Coronary artery (tissue), 2 donors: Measurements from ENCODE around the gene GPR37.

Source experiments
- DNase-seq: peaks from one replicate; pipeline ENCODE4 v3.0.0-alpha.2; 2017; ENCODE audit warnings: low spot score
- H3K27ac ChIP-seq, 2 donors: fragments of 200-600 bp; sonication (generic); one replicate each; pipeline ENCODE4 v1.5.1; 2016 to 2019
- H3K4me3 ChIP-seq: fragments of 200-600 bp; sonication (generic); 2 replicates; pipeline ENCODE4 v1.5.1; 2016; ENCODE audit warnings: mild to moderate bottlenecking, moderate library complexity
- TF ChIP-seq, protein P1 (sequence below): fragments of 200-600 bp; sonication (generic); IDR thresholded peaks from one replicate; pipeline ENCODE4 v1.5.1; 2019; ENCODE audit warnings: antibody characterized with exemption

The GPR37 gene

DNA sequence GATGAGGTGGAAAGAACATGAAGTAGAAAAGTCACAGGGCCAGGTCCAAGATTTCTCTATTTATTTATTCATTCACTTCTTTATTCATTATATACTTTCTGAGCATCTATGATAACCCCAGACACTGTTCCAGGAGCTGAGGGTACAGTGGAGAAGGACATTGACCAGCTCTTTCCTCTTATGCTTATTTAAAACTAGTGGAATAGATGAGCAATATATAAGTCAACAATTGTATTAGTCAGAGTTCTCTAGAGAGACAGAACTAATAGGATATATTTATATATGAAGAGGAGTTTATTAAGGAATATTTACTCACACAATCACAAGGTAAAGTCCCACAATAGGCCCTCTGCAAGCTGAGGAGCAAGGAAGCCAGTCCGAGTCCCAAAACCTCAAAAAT is 15.0 kb upstream of the GPR37 start:
- no peak for DNase-seq
- TF ChIP-seq, protein P1, sequence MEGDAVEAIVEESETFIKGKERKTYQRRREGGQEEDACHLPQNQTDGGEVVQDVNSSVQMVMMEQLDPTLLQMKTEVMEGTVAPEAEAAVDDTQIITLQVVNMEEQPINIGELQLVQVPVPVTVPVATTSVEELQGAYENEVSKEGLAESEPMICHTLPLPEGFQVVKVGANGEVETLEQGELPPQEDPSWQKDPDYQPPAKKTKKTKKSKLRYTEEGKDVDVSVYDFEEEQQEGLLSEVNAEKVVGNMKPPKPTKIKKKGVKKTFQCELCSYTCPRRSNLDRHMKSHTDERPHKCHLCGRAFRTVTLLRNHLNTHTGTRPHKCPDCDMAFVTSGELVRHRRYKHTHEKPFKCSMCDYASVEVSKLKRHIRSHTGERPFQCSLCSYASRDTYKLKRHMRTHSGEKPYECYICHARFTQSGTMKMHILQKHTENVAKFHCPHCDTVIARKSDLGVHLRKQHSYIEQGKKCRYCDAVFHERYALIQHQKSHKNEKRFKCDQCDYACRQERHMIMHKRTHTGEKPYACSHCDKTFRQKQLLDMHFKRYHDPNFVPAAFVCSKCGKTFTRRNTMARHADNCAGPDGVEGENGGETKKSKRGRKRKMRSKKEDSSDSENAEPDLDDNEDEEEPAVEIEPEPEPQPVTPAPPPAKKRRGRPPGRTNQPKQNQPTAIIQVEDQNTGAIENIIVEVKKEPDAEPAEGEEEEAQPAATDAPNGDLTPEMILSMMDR = no peak
- H3K27ac ChIP-seq = no peak overlapping the region
- no peak overlapping the region for H3K4me3 ChIP-seq

DNA sequence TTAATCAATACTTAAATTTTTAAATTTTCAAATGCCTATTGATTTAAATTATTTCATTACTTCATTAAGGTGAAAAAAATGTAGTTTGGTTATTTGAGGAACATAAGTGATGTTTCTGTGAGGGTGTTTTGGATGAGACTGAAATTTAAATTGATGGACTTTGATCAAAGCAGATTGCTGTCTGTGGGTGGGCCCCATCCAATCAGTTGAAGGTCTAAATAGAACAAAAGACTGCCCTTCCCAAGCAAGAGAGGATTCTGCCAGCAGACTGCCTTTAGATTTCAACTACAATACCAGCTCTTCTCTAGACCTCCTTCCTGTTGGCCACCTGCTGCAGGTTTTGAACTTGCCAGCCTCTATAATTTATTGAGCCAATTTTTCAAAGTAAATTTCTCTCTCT is 14.5 kb upstream of the GPR37 start:
- Histone ChIP-seq H3K4me3 (no peak overlapping the region), H3K27ac (no peak overlapping the region)
- DNase-seq = no peak
- TF ChIP-seq, protein P1 = no peak

DNA sequence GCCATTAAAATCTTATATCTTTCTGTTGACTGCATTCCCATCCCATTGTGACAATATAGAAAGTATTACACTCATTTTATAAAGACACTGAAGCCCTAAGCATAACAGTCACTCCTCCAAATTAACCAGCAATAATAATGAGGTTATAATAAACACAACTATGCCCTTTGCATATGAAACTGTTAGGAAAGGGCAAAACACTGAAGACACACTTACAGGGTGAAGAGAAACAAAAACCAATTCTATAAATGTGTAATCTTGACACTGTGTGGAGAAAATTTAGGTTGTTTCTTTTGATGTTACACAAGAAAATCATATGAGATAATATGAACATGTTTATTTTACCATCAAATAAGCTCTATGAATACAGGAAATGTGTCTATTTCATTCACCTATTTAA is 14.0 kb upstream of the GPR37 start:
- H3K27ac ChIP-seq = no peak overlapping the region
- H3K4me3 ChIP-seq = no peak overlapping the region
- DNase-seq = no peak
- TF ChIP-seq, protein P1 = no peak

DNA sequence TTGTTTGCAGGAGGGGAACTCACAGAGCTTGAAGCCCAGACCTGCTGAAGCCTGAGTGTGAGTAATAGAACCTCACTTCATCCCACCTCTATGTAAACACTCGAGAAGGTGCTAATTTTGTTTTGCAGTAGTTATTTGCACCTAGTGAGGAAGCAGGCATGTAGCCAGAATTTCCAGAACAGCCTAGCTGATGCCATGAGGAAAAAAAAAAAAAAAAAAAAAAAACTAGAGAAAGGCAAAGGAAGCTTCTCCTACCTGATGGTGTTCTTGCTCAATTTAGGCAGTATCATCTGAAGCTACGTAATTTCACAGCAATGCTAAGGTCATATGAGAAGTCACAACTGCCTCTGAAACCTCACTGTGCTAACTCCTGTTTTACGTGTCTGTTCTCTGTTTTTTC is 13.6 kb upstream of the GPR37 start:
- no peak for DNase-seq
- Histone ChIP-seq H3K27ac (no peak overlapping the region), H3K4me3 (no peak overlapping the region)
- TF ChIP-seq, protein P1 = no peak

DNA sequence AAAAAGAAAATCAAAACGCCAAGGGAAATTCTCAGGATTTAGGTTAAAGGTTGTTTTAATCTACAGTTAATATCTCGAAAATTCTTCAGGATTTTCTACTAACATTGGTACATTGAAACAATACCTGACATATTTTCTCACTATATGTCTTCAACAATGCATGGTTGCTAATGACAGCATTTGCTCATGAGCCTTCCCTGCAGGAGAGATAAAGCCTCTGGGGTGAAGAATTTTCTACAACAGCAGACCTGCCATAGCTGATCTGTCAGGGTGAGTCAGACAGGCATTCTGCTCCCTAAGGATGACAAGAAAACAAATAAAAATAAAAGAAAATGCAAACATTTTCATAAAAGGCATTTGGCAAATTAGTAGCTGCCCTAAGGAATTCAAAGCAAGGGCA is 11.7 kb upstream of the GPR37 start:
- TF ChIP-seq, protein P1 = no peak

DNA sequence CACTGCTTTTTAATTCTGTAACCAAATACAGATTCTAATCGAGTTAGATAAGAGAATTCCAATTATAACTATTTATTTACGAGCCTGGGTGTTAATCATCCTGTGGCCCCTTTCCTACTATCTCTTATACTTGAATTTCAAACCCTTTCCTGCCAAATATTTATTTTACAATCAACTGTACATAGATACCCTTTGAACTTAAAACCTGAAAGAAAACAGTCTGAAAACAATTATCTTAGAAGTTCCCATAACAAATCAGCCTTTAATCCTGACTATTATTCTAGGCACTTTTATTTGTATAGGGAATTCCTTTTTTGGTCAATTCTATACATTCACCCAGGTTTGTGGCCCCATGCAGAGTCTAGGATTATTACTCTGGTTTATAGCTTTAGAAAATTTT is 10.6 kb upstream of the GPR37 start:
- TF ChIP-seq, protein P1 = no peak
- no peak for DNase-seq
- H3K27ac ChIP-seq = no peak overlapping the region
- H3K4me3 ChIP-seq = no peak overlapping the region

More for the DNA sequence above, 11.7 kb upstream of the GPR37 start:
- Histone ChIP-seq H3K4me3 (no peak overlapping the region), H3K27ac (no peak overlapping the region)
- no peak for DNase-seq

DNA sequence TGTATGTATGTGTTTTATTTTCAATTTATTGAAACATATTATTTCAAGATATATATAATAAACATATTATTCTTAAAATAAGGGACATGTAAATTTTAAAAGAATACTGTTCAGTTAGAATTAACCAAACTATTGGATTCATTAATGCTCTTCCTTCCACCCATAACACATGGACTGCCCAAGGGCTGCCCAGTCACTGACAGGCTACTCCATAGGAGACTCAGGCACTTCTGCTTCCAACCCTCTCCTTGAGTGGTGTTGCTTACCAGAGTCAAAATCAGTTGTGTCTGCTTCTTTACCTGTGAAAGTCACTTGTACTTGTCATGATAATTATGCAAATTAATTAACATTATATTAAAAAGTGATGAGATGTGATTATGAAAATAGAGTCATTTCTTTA is 9.8 kb upstream of the GPR37 start:
- Histone ChIP-seq H3K27ac (no peak overlapping the region), H3K4me3 (no peak overlapping the region)
- TF ChIP-seq, protein P1 = no peak
- no peak for DNase-seq
